Activated CD4-positive, alpha-beta T cell treated with anti-CD3 and anti-CD28 coated beads for 36 hours (primary cell): ENCODE measurements around the gene OR51G2. TPM values are rescaled to one million over a fixed set of nuclear protein-coding genes. Genes with fewer than 3 reads are reported as not detected.
A peak's percentile ranks its signal among the peaks of the same experiment; 100 is the strongest.
"Not testable (repeated sequence)": the region's sequence is repeated elsewhere in the genome, so short reads cannot be mapped to it uniquely, and the experiment has no call there.

Source experiments
- ATAC-seq: fragments of 200-7000 bp; cut with Tn5 transposase; one replicate; pipeline ENCODE4 v1.10.0; 2021; ENCODE audit warnings: mild to moderate bottlenecking, moderate library complexity
- CTCF ChIA-PET: fragments of 350-600 bp; sonication (Branson Sonifier 250); formaldehyde crosslinking; loops from one replicate; lab custom pipeline; 2021; ENCODE audit warnings: antibody characterized with exemption; lab: Charles Lee
- POLR2A ChIA-PET: fragments of 350-600 bp; sonication (Branson Sonifier 250); formaldehyde crosslinking; loops from one replicate; lab custom pipeline; 2021; ENCODE audit warnings: antibody characterized with exemption, inconsistent platforms; lab: Charles Lee
- DNase-seq: peaks from one replicate; pipeline ENCODE4 v3.0.0-alpha.2; 2020
- H3K27ac Mint-ChIP-seq: one replicate; pipeline ENCODE4 v1.8.0; 2021; ENCODE audit warnings: mixed read lengths
- H3K27me3 Mint-ChIP-seq: one replicate; pipeline ENCODE4 v1.8.0; 2021; ENCODE audit warnings: mixed read lengths
- H3K36me3 Mint-ChIP-seq: one replicate; pipeline ENCODE4 v1.8.0; 2021; ENCODE audit warnings: low read depth, mixed read lengths
- H3K4me1 Mint-ChIP-seq: one replicate; pipeline ENCODE4 v1.8.0; 2021; ENCODE audit warnings: mixed read lengths
- H3K4me3 Mint-ChIP-seq: one replicate; pipeline ENCODE4 v1.8.0; 2021; ENCODE audit warnings: mild to moderate bottlenecking, moderate library complexity, mixed read lengths
- H3K9me3 Mint-ChIP-seq: one replicate; pipeline ENCODE4 v1.8.0; 2021; ENCODE audit warnings: low read depth, mixed read lengths
- intact Hi-C, 2 experiments: fragments of 100-400 bp; cut with DNase I in 1 of 2; cut with micrococcal nuclease in 1 of 2; formaldehyde crosslinking; loops; one replicate each; pipeline versions ENCODE4 v1.14.2 to v1.15.1; 2022 to 2024; cut with DNase I, micrococcal nuclease
- total RNA-seq, 2 experiments: library from RNA; stranded (reverse); gene quantifications; one replicate each; pipeline ENCODE4 v1.2.3, GENCODE V29; 2021

Gene OR51G2, protein sequence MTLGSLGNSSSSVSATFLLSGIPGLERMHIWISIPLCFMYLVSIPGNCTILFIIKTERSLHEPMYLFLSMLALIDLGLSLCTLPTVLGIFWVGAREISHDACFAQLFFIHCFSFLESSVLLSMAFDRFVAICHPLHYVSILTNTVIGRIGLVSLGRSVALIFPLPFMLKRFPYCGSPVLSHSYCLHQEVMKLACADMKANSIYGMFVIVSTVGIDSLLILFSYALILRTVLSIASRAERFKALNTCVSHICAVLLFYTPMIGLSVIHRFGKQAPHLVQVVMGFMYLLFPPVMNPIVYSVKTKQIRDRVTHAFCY
- not detected for total RNA-seq

DNA sequence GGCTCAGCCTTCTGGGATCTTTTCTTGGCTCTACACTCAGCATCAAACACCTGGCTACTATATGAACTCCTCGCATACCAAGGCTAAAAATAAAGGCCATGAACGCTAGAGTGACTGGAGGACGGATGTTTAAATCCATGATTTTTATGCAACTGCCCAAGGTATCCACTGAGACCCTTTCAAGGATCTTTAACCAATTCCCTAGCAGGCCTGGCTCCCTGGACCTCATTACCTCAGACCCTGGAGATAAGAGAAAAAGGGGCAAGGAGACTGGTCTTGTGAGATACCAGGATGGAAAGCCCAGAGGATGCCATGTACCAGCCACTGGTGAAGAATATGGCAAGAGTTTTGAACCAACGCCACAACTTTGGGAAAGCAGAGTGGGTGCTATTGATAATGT is at the start of gene OR51G2:
TSS of gene OR51G2 (minus strand) at position 101 of the 400 bp plus-strand sequence. CDS start 3,687 bp downstream, outside the sequence.
- no peaks in the 10 kb centered on the region for H3K4me1 Mint-ChIP-seq
- intact Hi-C loops: no loop called here
- ATAC-seq (no peak), DNase-seq (no peak)
- POLR2A ChIA-PET: no interaction called here
- H3K9me3 Mint-ChIP-seq: no peaks in the 10 kb centered on the region
- H3K36me3 Mint-ChIP-seq: no peaks in the 10 kb centered on the region
- no peak within 1 kb of the TSS for H3K4me3 Mint-ChIP-seq
- CTCF ChIA-PET: no interaction called here
- peaks cover 12% of the 10 kb centered on the region for H3K27me3 Mint-ChIP-seq
- no peak within 1 kb of the TSS for H3K27ac Mint-ChIP-seq

DNA sequence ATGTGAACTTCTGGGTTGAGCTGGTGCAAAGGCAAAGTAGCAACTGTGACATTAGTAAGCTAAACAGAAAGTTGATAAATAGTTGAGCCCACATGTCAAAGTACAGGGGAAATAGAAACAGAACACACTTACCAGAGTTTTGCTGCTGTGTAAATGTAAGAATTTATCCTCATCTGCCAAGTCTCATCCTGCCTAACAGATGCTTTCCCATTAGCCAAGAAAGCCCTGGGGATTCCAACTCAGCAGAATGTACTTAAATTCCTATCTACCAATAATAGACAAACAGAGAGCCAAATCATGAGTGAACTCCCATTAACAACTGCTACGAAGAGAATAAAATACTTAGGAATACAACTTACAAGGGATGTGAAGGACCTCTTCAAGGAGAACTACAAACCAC is 43.7 kb upstream of the OR51G2 start:
- CTCF ChIA-PET: interaction anchor here (0.6 kb wide), 1 partner anchor 26 kb away, joined by 3 read pairs; no protein-coding TSS in a partner anchor
- Mint-ChIP-seq H3K4me3 (no peak overlapping the region), H3K9me3 (peaks cover 1% of the 10 kb centered on the region), H3K27me3 (peaks cover 4% of the 10 kb centered on the region), H3K4me1 (no peaks in the 10 kb centered on the region), H3K36me3 (no peaks in the 10 kb centered on the region), H3K27ac (no peak overlapping the region)
- intact Hi-C loops: no loop called here
- POLR2A ChIA-PET: no interaction called here
- DNase-seq: no peak
- ATAC-seq: no peak

DNA sequence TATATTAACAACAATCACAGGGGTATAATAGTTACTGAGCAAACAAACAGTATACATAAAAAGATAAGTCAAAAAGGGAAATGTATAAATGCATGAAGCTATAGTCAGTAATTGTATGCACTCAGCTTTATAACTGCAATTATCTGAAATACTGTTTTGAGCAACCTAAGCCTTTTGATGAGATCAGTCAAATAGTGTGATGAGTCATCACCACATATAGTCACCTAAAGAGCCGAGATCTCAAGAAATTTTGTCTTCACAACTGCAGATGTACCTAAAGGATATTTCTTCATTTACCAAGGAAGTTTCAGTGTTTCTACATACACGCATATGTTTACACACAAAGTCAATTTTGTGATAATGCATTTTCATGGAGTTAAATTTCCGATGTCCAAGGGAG is 41.7 kb upstream of the OR51G2 start:
- POLR2A ChIA-PET: no interaction called here
- DNase-seq (no peak), ATAC-seq (peak; percentile 42)
- H3K27me3 Mint-ChIP-seq: peaks cover 2% of the 10 kb centered on the region
- intact Hi-C loops: no loop called here
- H3K36me3 Mint-ChIP-seq: no peaks in the 10 kb centered on the region
- CTCF ChIA-PET: no interaction called here
- no peaks in the 10 kb centered on the region for H3K4me1 Mint-ChIP-seq
- no peak overlapping the region for H3K4me3 Mint-ChIP-seq
- H3K27ac Mint-ChIP-seq: no peak overlapping the region
- H3K9me3 Mint-ChIP-seq: peaks cover 1% of the 10 kb centered on the region

DNA sequence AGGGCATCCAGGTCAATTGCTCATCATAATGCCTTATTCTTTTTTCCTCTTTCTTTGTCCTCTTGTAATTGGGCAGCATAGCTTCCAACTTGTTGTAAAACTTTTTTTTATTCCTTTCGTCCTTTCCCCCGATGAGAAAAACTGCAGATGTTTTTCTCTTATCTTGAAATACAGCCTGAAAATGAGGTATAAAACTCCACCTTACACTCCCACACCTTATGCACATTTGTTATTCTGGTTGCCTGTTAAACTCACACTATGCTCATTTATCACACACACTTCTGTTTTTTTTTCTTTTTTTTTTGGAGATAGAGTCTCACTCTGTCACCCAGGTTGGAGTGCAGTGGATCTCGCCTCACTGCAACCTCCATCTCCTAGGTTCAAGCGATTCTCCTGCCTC is 38.2 kb upstream of the OR51G2 start:
- DNase-seq: no peak
- ChIA-PET POLR2A (no interaction called here), CTCF (no interaction called here)
- Mint-ChIP-seq H3K4me3 (no peak overlapping the region), H3K4me1 (no peaks in the 10 kb centered on the region), H3K36me3 (no peaks in the 10 kb centered on the region), H3K27ac (no peak overlapping the region), H3K9me3 (peaks cover 1% of the 10 kb centered on the region), H3K27me3 (peaks cover 4% of the 10 kb centered on the region)
- ATAC-seq: no peak
- intact Hi-C loops: no loop called here

DNA sequence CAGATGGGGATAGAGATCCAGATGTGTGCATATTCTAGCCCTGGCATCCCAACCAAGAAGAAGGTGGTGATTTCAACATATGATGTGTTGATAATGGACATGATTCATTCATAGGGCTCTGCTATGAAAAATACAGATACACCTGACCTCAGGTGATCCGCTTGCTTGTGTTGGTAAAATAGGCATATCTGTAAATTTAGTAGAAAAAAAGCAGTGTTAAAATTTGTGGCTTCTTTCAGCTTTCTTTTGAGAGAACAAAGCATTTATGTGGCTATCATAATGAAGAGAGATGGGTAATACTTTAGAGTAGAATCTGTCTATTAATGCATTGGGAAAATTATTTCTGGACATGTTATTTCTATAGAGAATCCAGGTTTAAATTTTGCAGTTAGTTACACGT is 36.5 kb upstream of the OR51G2 start, which contains the start of gene OR51A2:
TSS of gene OR51A2 (minus strand) at position 101 of the 400 bp plus-strand sequence. CDS start at position 101, 0 bp downstream.
- H3K27ac Mint-ChIP-seq, intact Hi-C loops, H3K4me3 Mint-ChIP-seq, POLR2A ChIA-PET, H3K4me1 Mint-ChIP-seq, H3K27me3 Mint-ChIP-seq, ATAC-seq, H3K9me3 Mint-ChIP-seq, CTCF ChIA-PET, H3K36me3 Mint-ChIP-seq, DNase-seq: not testable (repeated sequence)

DNA sequence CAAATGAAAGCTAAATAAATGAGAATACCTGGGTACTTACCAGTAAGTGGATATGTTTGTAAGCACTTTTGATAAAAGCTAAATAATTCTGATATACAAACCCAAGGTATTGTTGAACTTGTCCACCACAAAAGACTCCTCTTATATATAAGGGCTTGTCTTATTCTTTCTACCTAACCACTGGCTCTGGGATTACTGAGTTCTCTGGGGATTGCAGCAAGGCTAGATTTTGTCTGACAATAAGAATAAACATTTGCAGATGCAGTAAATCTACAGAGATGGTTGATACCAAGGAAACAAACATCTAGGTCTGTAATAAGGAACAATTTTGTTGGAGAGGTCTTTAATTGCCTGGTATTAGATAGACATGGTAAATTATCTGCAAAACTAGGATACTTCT is 28.4 kb upstream of the OR51G2 start, which contains the start of gene OR51A4:
TSS of gene OR51A4 (minus strand) at position 101 of the 400 bp plus-strand sequence. CDS start 505 bp downstream, outside the sequence.
- Mint-ChIP-seq H3K4me3 (no peak within 1 kb of the TSS), H3K27me3 (peaks cover 2% of the 10 kb centered on the region), H3K4me1 (no peaks in the 10 kb centered on the region), H3K36me3 (no peaks in the 10 kb centered on the region), H3K27ac (no peak within 1 kb of the TSS), H3K9me3 (no peaks in the 10 kb centered on the region)
- intact Hi-C loops: no loop called here
- POLR2A ChIA-PET: no interaction called here
- ATAC-seq (no peak), DNase-seq (no peak)
- CTCF ChIA-PET: no interaction called here

DNA sequence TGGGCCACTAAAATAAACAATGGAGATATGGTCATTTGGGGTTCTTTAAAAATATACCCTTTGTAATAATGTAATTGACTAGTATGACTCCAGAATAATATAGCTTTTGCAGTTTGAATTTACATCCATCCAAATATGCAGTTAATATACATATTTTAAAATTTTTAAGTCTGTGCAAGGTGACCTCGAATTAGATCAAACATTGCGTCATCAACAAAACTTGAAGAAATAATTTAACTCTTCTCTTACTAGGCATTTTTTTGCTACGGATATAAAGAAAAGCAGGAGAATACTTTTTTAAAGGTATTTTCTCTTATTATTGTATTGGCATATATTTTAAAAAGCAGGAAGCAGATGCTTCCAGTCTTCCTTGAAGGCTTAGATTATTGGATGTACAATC is 17.6 kb upstream of the OR51G2 start:
- Mint-ChIP-seq H3K4me3 (no peak overlapping the region), H3K36me3 (no peaks in the 10 kb centered on the region), H3K4me1 (no peaks in the 10 kb centered on the region), H3K27me3 (no peaks in the 10 kb centered on the region), H3K27ac (no peak overlapping the region), H3K9me3 (no peaks in the 10 kb centered on the region)
- ATAC-seq: no peak
- intact Hi-C loops: no loop called here
- ChIA-PET CTCF (no interaction called here), POLR2A (no interaction called here)
- DNase-seq: no peak

DNA sequence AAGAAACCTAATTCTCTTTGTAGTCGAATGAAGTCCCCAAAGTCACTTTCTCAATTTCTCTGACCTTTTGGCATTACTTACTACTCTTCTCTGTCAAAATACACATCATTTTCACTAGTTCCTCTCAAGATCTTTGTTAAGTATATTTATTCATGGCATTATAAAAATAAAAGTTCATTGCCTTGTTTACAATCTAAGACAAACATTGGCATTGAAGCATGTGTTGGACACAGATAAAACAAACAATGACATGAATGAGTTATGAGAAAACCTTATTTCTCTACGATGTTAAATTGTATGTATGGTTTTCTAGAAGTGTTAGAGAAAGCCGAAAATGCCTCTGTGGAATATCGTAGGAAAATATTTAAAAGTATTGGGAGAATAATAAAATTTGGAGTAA is 13.6 kb upstream of the OR51G2 start:
- ChIA-PET CTCF (no interaction called here), POLR2A (no interaction called here)
- Mint-ChIP-seq H3K9me3 (no peaks in the 10 kb centered on the region), H3K36me3 (no peaks in the 10 kb centered on the region), H3K4me3 (no peak overlapping the region), H3K4me1 (no peaks in the 10 kb centered on the region), H3K27ac (no peak overlapping the region), H3K27me3 (no peaks in the 10 kb centered on the region)
- DNase-seq: no peak
- no peak for ATAC-seq
- intact Hi-C loops: no loop called here

DNA sequence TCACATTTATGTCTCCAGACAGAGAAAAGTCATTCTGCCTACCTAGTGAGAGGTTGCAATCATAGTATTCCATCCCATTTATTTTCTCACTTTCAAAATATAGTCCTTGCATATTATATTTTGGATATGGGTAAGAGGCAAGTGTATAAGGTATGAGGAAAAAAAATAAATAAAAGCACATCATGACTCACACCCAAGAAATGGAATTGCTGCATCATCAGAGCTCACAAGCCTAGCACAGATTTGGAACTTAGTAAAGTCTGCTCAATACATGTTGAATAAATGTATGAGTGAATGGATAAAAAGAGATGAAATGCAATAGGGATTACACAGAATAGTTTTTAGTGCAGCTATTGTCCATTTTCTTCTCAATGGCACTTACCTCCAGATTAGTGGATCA is 7.5 kb upstream of the OR51G2 start:
- ATAC-seq: no peak
- H3K27me3 Mint-ChIP-seq: peaks cover 11% of the 10 kb centered on the region
- H3K4me1 Mint-ChIP-seq: no peaks in the 10 kb centered on the region
- ChIA-PET POLR2A (no interaction called here), CTCF (no interaction called here)
- no peak overlapping the region for H3K4me3 Mint-ChIP-seq
- H3K9me3 Mint-ChIP-seq: no peaks in the 10 kb centered on the region
- no peaks in the 10 kb centered on the region for H3K36me3 Mint-ChIP-seq
- no peak overlapping the region for H3K27ac Mint-ChIP-seq
- intact Hi-C loops: no loop called here
- DNase-seq: no peak

DNA sequence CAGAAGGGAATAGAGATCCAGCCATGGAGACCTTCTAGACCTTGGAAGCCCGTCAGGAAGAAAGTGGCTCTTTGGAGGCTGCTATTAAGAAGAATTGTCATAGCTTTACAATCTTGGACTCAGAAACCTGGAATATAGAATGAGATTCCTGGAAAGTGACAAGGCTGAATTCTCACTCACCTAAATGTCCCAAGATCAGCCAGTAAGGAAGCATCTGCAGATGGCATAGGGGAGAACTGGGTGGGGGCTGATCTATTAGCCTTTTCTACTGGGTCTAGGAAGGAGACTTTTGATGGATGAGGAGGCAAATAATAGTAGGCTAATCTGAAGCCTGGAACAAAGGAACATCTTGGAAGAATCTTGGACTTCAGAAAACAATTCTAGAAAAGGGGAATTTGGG is 5.1 kb upstream of the OR51G2 start, which contains the start of gene OR51G1:
TSS of gene OR51G1 (minus strand) at position 101 of the 400 bp plus-strand sequence. CDS start at position 101, 0 bp downstream.
- ChIA-PET POLR2A (no interaction called here), CTCF (no interaction called here)
- no peaks in the 10 kb centered on the region for H3K36me3 Mint-ChIP-seq
- ATAC-seq (no peak), DNase-seq (no peak)
- intact Hi-C loops: no loop called here
- H3K4me1 Mint-ChIP-seq: no peaks in the 10 kb centered on the region
- no peak within 1 kb of the TSS for H3K4me3 Mint-ChIP-seq
- no peaks in the 10 kb centered on the region for H3K9me3 Mint-ChIP-seq
- H3K27me3 Mint-ChIP-seq: peaks cover 11% of the 10 kb centered on the region
- no peak within 1 kb of the TSS for H3K27ac Mint-ChIP-seq

DNA sequence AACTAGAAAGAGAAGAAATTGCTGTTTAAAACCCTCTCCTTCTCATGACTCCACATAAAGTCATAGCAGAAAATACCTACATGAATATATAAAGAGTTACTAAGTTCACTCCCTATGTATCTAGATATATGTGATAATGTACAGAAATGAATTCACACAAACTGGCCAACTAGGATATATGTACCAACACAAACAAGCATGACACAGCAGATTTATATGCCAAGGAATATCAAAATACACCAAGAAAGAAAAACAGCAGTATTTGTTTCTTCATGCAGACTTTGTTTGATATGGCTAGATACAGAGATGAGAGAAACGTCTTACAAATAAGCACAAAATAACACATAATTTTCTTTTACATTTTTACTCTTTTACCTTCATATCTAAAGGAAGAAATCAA is 3.2 kb upstream of the OR51G2 start:
- no peak overlapping the region for H3K4me3 Mint-ChIP-seq
- ATAC-seq (no peak), DNase-seq (no peak)
- H3K27me3 Mint-ChIP-seq: peaks cover 11% of the 10 kb centered on the region
- intact Hi-C loops: no loop called here
- POLR2A ChIA-PET: no interaction called here
- CTCF ChIA-PET: no interaction called here
- H3K27ac Mint-ChIP-seq: no peak overlapping the region
- no peaks in the 10 kb centered on the region for H3K9me3 Mint-ChIP-seq
- no peaks in the 10 kb centered on the region for H3K4me1 Mint-ChIP-seq
- no peaks in the 10 kb centered on the region for H3K36me3 Mint-ChIP-seq

DNA sequence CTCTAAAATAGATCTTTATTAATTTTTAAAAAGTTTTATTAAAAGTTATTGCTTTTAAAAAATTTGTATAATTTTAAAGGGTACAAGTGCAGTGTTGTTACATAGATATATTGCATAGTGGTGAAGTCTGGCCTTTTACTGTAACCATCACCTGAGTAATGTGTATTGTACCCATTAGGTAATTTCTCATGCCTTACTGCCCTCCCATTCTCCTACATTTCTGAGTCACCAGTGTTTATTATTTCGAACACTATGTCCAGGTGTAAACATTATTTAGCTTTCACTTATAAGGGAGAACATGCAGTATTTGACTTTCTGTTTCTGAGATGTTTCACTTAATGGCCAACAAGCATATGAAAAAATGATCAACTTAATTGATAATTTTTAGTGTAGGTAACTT is 2.6 kb upstream of the OR51G2 start:
- H3K4me3 Mint-ChIP-seq: no peak overlapping the region
- ChIA-PET POLR2A (no interaction called here), CTCF (no interaction called here)
- H3K27ac Mint-ChIP-seq: no peak overlapping the region
- H3K36me3 Mint-ChIP-seq: no peaks in the 10 kb centered on the region
- ATAC-seq (no peak), DNase-seq (no peak)
- H3K27me3 Mint-ChIP-seq: peaks cover 11% of the 10 kb centered on the region
- intact Hi-C loops: no loop called here
- H3K4me1 Mint-ChIP-seq: no peaks in the 10 kb centered on the region
- no peaks in the 10 kb centered on the region for H3K9me3 Mint-ChIP-seq
